Mesenchymal stem cell (in vitro differentiated cells and primary cell): ENCODE measurements around the gene GJA9.
A peak's percentile ranks its signal among the peaks of the same experiment; 100 is the strongest.

Source experiments
- DNase-seq: peaks from one replicate; pipeline ENCODE4 v3.0.0-alpha.2; 2013
- H2AFZ ChIP-seq: one replicate; pipeline ENCODE4 v1.6.1; 2013; ENCODE audit warnings: low read depth, mild to moderate bottlenecking, control low read depth, inconsistent platforms, low read length, moderate library complexity
- H2AK5ac ChIP-seq: 2 replicates; pipeline ENCODE4 v1.6.1; 2013; ENCODE audit warnings: low read length, moderate library complexity, mild to moderate bottlenecking, inconsistent platforms; ENCODE audit not compliant: severe bottlenecking
- H2BK120ac ChIP-seq: one replicate; pipeline ENCODE4 v1.6.1; 2013; ENCODE audit warnings: low read depth, mild to moderate bottlenecking, inconsistent platforms, low read length, moderate library complexity
- H2BK12ac ChIP-seq, 2 experiments: one replicate each; pipeline ENCODE4 v1.6.1; 2013; ENCODE audit warnings: inconsistent platforms in 2 of 2, low read length in 2 of 2, mild to moderate bottlenecking in 2 of 2, moderate library complexity in 2 of 2, control low read depth in 1 of 2
- H2BK15ac ChIP-seq: one replicate; pipeline ENCODE4 v1.6.1; 2013; ENCODE audit warnings: mild to moderate bottlenecking, low read depth, inconsistent platforms; ENCODE audit not compliant: poor library complexity, severe bottlenecking
- H2BK5ac ChIP-seq: 2 replicates; pipeline ENCODE4 v1.6.1; 2013; ENCODE audit warnings: low read depth, mild to moderate bottlenecking, low read length, control low read depth, inconsistent platforms; ENCODE audit not compliant: poor library complexity, severe bottlenecking
- H3K14ac ChIP-seq, 2 experiments: one replicate each; pipeline ENCODE4 v1.6.1; 2013; ENCODE audit warnings: inconsistent platforms in 2 of 2, low read length in 2 of 2, control low read depth in 1 of 2, mild to moderate bottlenecking in 1 of 2, moderate library complexity in 1 of 2
- H3K18ac ChIP-seq, 2 experiments: one replicate each; pipeline ENCODE4 v1.6.1; 2013; ENCODE audit warnings: inconsistent platforms in 2 of 2, low read length in 2 of 2, control low read depth in 1 of 2, low read depth in 1 of 2, mild to moderate bottlenecking in 1 of 2
- H3K23ac ChIP-seq, 2 experiments: one replicate each; pipeline ENCODE4 v1.6.1; 2013; ENCODE audit warnings: inconsistent platforms in 2 of 2, low read length in 2 of 2, mild to moderate bottlenecking in 2 of 2, moderate library complexity in 2 of 2, control low read depth in 1 of 2
- H3K27ac ChIP-seq: 2 replicates; pipeline ENCODE4 v1.5.1; 2013; ENCODE audit warnings: mild to moderate bottlenecking, moderate library complexity, low read length, control low read depth, inconsistent platforms; ENCODE audit not compliant: poor library complexity, severe bottlenecking
- H3K27me3 ChIP-seq, 2 experiments: 2 replicates each; pipeline versions ENCODE4 v1.6.1 to v1.7.0; 2013; ENCODE audit warnings: low read length in 2 of 2, mild to moderate bottlenecking in 2 of 2, moderate library complexity in 2 of 2, control low read depth in 1 of 2, inconsistent platforms in 1 of 2; ENCODE audit not compliant: control insufficient read depth in 1 of 2, insufficient read depth in 1 of 2
- H3K36me3 ChIP-seq, 2 experiments: 2 replicates each; pipeline versions ENCODE4 v1.6.1 to v1.7.0; 2013; ENCODE audit warnings: low read length in 2 of 2, control low read depth in 1 of 2, inconsistent platforms in 1 of 2, low read depth in 1 of 2, mild to moderate bottlenecking in 1 of 2; ENCODE audit not compliant: insufficient read depth in 2 of 2, control insufficient read depth in 1 of 2
- H3K4ac ChIP-seq, 2 experiments: one replicate each; pipeline ENCODE4 v1.6.1; 2013; ENCODE audit warnings: inconsistent platforms in 2 of 2, low read length in 2 of 2, mild to moderate bottlenecking in 2 of 2, moderate library complexity in 2 of 2, control low read depth in 1 of 2, low read depth in 1 of 2
- H3K4me1 ChIP-seq: 2 replicates; pipeline ENCODE4 v1.6.1; 2013; ENCODE audit warnings: low read depth, low read length, control low read depth; ENCODE audit not compliant: control insufficient read depth, insufficient read depth
- H3K4me2 ChIP-seq: 2 replicates; pipeline ENCODE4 v1.6.1; 2013; ENCODE audit warnings: low read length, mild to moderate bottlenecking, inconsistent platforms; ENCODE audit not compliant: poor library complexity, severe bottlenecking
- H3K4me3 ChIP-seq, 2 experiments: 2 replicates each; pipeline versions ENCODE4 v1.5.1 to v1.7.0; 2013; ENCODE audit warnings: low read length in 2 of 2, mild to moderate bottlenecking in 2 of 2, control low read depth in 1 of 2, low read depth in 1 of 2; ENCODE audit not compliant: insufficient read depth in 1 of 2
- H3K79me1 ChIP-seq: replicated peaks from 2 replicates; pipeline ENCODE4 v1.6.1; 2013; ENCODE audit warnings: mild to moderate bottlenecking, control low read depth, low read length, inconsistent platforms; ENCODE audit not compliant: poor library complexity, severe bottlenecking
- H3K9ac ChIP-seq: 2 replicates; pipeline ENCODE4 v1.7.0; 2013; ENCODE audit warnings: mild to moderate bottlenecking, low read length, moderate library complexity
- H3K9me3 ChIP-seq: 2 replicates; pipeline ENCODE4 v1.7.0; 2013; ENCODE audit warnings: mild to moderate bottlenecking, low read length; ENCODE audit not compliant: control insufficient read depth
- H4K8ac ChIP-seq: one replicate; pipeline ENCODE4 v1.6.1; 2013; ENCODE audit warnings: inconsistent platforms, mild to moderate bottlenecking, low read length, moderate library complexity
- H4K91ac ChIP-seq: one replicate; pipeline ENCODE4 v1.6.1; 2013; ENCODE audit warnings: mild to moderate bottlenecking, low read length, inconsistent platforms
- WGBS: methylation state at CpG from one replicate; pipeline ENCODE4 v1.1.7; 2013; ENCODE audit warnings: mixed read lengths; 5-methylcytosine and 5-hydroxymethylcytosine counted together

GJA9 gene

DNA sequence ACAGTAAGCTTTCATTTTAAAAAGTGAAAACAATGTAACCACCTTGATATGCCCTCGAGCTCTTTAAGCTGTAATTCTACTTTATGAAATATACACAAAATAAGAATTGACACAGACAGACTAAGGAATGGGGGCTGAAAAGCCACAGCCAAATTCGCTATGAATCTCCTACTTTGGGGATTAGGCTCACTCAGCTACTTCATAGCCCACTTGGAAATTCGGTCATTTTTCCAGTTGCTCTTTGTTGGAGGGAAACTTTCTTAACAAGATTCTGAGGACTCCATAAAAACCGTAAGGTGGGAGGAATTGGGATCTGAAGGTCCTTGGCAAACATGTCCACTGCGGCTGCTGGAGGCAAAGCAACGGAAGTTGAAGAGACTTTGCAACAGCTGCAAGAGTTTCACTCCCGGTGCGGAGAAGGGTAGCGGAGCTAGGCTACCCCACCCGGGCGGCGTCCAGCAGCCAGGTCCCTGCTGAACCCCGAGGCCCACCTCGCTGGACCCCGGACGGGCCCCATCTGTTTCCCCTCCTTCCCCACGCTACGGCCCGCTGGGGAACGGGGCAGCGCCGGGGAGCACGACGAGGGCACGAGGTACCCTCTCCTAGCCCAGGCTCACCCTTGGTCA lies 8.9 kb downstream of the GJA9 start:
- H4K8ac ChIP-seq: peak overlapping the region; percentile 42
- peak overlapping the region in 1 of 2 experiments; percentile 98 for H3K14ac ChIP-seq
- no peaks in the 10 kb centered on the region for H3K9me3 ChIP-seq
- 1% methylated on average over 23 of the region's 25 CpGs for WGBS
- H3K18ac ChIP-seq: peak overlapping the region in 1 of 2 experiments; percentile 56
- no peak overlapping the region for H2BK12ac ChIP-seq
- no peak overlapping the region for H4K91ac ChIP-seq
- peak overlapping the region in 1 of 2 experiments; percentile 72 for H3K23ac ChIP-seq
- H3K27ac ChIP-seq: no peak overlapping the region
- H2BK15ac ChIP-seq: no peak overlapping the region
- H3K79me1 ChIP-seq: peaks cover 32% of the 10 kb centered on the region
- peaks cover 0 to 9% of the 10 kb centered on the region in 2 experiments for H3K36me3 ChIP-seq
- H3K27me3 ChIP-seq: no peaks in the 10 kb centered on the region
- H3K9ac ChIP-seq: peak overlapping the region; percentile 89
- no peak overlapping the region for H2AK5ac ChIP-seq
- peak; percentile 47 for DNase-seq
- peaks cover 2% of the 10 kb centered on the region for H3K4me1 ChIP-seq
- peak overlapping the region; percentile 93 for H3K4me2 ChIP-seq
- peak overlapping the region; percentile 88 to 96 for H3K4me3 ChIP-seq
- H2BK120ac ChIP-seq: no peak overlapping the region
- no peak overlapping the region for H2BK5ac ChIP-seq
- H2AFZ ChIP-seq: peak overlapping the region; percentile 77
- peak overlapping the region in 1 of 2 experiments; percentile 50 for H3K4ac ChIP-seq

DNA sequence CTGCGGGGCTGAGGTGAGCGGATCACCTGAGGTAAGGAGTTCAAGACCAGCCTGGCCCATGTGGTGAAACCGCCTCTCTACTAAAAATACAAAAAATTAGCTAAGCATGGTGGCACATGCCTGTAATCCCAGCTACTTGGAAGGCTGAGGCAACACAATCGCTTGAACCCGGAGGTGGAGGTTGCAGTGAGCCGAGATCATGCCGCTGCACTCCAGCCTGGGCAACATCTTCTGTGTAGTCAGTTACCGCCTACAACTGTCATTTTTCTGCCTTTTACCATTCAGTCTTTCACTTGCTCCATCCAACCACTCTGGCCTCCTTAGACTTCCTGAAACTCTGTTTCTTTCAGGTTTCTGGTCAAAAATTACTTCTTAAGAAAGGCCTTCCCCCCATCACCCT lies 10.4 kb downstream of the GJA9 start:
- 98% methylated on average over 8 of the region's 8 CpGs for WGBS

DNA sequence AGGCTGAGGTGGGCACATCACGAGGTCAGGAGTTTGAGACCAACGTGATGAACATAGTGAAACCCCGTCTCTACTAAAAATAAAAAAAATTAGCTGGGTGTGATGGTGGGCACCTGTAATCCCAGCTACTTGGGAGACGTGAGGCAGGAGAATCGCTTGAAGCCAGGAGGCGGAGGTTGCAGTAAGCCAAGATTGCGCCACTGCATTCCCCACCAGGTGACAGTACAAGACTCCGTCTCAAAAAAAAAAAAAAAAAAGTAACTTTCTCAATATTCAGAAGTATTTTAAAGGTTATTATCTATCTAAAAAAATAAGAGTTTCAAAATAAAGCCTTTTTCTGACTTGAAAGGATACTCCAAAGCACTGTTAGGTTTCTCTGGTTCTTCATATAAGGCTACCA lies 14.2 kb downstream of the GJA9 start:
- Histone ChIP-seq H3K4ac (no peak overlapping the region), H2BK120ac (no peak overlapping the region), H2BK15ac (no peak overlapping the region)

More for the DNA sequence above, 10.4 kb downstream of the GJA9 start:
- Histone ChIP-seq H3K14ac (no peak overlapping the region), H3K4me3 (no peak overlapping the region), H2BK5ac (no peak overlapping the region), H2BK120ac (no peak overlapping the region), H3K4me2 (no peak overlapping the region), H3K27me3 (no peaks in the 10 kb centered on the region), H3K4ac (no peak overlapping the region), H2BK15ac (no peak overlapping the region), H3K9ac (no peak overlapping the region), H2AFZ (no peak overlapping the region), H2AK5ac (no peak overlapping the region), H3K36me3 (peaks cover 2 to 20% of the 10 kb centered on the region in 2 experiments), H2BK12ac (no peak overlapping the region), H3K27ac (no peak overlapping the region), H4K91ac (no peak overlapping the region), H3K23ac (no peak overlapping the region), H4K8ac (no peak overlapping the region), H3K79me1 (peaks cover 31% of the 10 kb centered on the region), H3K9me3 (no peaks in the 10 kb centered on the region), H3K4me1 (peaks cover 2% of the 10 kb centered on the region), H3K18ac (no peak overlapping the region)
- DNase-seq: no peak

DNA sequence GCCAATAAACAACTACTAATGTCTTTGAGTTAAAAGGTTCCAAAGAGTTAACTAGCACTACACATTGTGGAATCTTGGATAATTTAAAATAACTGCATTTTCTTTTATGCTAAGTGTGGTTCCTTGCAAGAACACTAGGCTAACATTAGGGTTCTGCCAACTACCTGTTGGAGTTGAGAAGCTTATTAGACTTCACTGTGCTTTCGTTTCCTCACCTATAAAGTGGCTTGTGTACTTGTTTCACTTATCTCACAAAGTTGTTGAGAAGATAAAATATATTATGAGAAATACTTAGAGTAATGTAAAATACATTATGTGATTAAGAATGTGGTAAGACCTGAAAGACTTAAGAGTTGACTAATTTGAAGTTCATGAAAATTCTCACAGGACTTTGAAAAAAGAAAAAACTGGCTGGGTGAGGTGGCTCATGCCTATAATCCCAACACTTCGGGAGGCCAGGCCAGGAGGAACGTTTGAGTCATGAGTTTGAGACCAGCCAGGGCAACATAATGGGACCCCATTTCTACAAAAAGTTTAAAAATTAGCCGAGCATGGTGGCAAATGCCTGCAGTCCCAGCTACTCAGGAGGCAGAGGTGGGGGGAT lies 16.2 kb downstream of the GJA9 start:
- Histone ChIP-seq H3K9me3 (no peaks in the 10 kb centered on the region), H2BK15ac (no peak overlapping the region), H2BK120ac (no peak overlapping the region), H3K36me3 (peaks cover 2 to 52% of the 10 kb centered on the region in 2 experiments), H3K4me2 (no peak overlapping the region), H3K4me1 (peaks cover 3% of the 10 kb centered on the region), H4K8ac (no peak overlapping the region), H2BK5ac (no peak overlapping the region), H3K27me3 (no peaks in the 10 kb centered on the region), H3K23ac (no peak overlapping the region), H2AK5ac (no peak overlapping the region), H3K4ac (no peak overlapping the region), H3K18ac (no peak overlapping the region), H2AFZ (no peak overlapping the region), H4K91ac (no peak overlapping the region), H3K79me1 (peaks cover 18% of the 10 kb centered on the region), H3K14ac (no peak overlapping the region), H2BK12ac (no peak overlapping the region), H3K4me3 (no peak overlapping the region), H3K9ac (no peak overlapping the region), H3K27ac (no peak overlapping the region)
- 94% methylated on average over 4 of the region's 4 CpGs for WGBS
- no peak for DNase-seq

More for the DNA sequence above, 14.2 kb downstream of the GJA9 start:
- Histone ChIP-seq H3K4me3 (no peak overlapping the region), H2BK5ac (no peak overlapping the region), H3K27me3 (no peaks in the 10 kb centered on the region), H4K8ac (no peak overlapping the region), H3K36me3 (peaks cover 2 to 50% of the 10 kb centered on the region in 2 experiments), H3K9ac (no peak overlapping the region), H3K18ac (no peak overlapping the region), H3K4me1 (no peaks in the 10 kb centered on the region), H3K14ac (no peak overlapping the region), H3K9me3 (no peaks in the 10 kb centered on the region), H3K4me2 (no peak overlapping the region), H3K23ac (no peak overlapping the region), H3K79me1 (peaks cover 18% of the 10 kb centered on the region), H3K27ac (no peak overlapping the region), H2AFZ (no peak overlapping the region), H4K91ac (no peak overlapping the region), H2BK12ac (no peak overlapping the region), H2AK5ac (no peak overlapping the region)
- no peak for DNase-seq
- 100% methylated on average over 3 of the region's 8 CpGs for WGBS
